ENCODE measurements around the gene TBC1D22A. TPM values are rescaled to one million over a fixed set of nuclear protein-coding genes. Genes with fewer than 3 reads are reported as not detected.

Gene TBC1D22A
- total and polyA plus RNA-seq, 2 donors (not counting 3 experiments of a cell fraction or from before 2014, with no cell fraction given) = 26.1 to 32.4 TPM

DNA sequence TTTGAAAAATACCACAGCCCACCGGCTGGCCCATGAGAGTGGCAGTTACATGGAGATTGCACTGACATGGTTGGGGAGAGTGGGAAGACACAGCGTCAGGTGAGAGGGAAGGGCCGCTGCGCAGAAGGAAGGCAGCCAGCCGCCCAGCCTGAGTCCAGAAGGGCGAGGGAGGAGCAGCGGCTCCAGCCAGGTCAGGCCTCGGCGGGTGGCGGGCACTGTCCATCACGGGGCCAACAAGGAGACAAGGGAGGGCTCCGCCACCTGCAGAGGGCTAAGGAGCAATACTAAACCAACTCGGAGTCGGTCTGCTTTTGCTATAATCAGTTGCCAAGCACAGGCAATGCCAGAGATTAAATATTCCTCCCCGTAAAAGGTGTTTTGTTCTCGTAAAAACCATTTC lies 384.5 kb downstream of the TBC1D22A start:
- DNase-seq (ENCODE audit: low read depth, low spot score) (no peak), FAIRE-seq (no peak)
- H2AFZ ChIP-seq (ENCODE audit: low read depth, low read length) = no peak overlapping the region
- intact Hi-C loops (cut with micrococcal nuclease) (no loop called here), dilution Hi-C loops (cut with MboI; ENCODE audit: extremely low pct_ligation_motif_present, low sequenced_read_pairs) (no loop called here)
- H3K4me3 ChIP-seq (replicated peaks in 1 of 3; ENCODE audit: insufficient read depth in 1 of 3, low read depth in 1 of 3, low read length in 3 of 3) = no peak overlapping the region
- H3K9me1 ChIP-seq (replicated peaks; ENCODE audit: control insufficient read depth, extremely low read depth, insufficient read depth, low read length) = no peaks in the 10 kb centered on the region
- H3K9me3 ChIP-seq (replicated peaks; ENCODE audit: control insufficient read depth, insufficient read depth, low read length) = no peaks in the 10 kb centered on the region
- no peak overlapping the region for H3K4me2 ChIP-seq (ENCODE audit: insufficient read depth, low read length)
- TF ChIP-seq, protein P1, sequence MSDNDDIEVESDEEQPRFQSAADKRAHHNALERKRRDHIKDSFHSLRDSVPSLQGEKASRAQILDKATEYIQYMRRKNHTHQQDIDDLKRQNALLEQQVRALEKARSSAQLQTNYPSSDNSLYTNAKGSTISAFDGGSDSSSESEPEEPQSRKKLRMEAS (IDR thresholded peaks at IDR 0.05; ENCODE audit: insufficient read depth, insufficient read length) = no peak
- TF ChIP-seq EZH2 (IDR thresholded peaks at IDR 0.05; ENCODE audit: borderline replicate concordance, low read depth, low read length, severe bottlenecking) (no peak), MYC (IDR thresholded peaks at IDR 0.05; ENCODE audit: low read depth, low read length) (no peak), POLR2A (IDR thresholded peaks at IDR 0.05; ENCODE audit: low read depth, low read length) (no peak)
- no peaks in the 10 kb centered on the region for H4K20me1 ChIP-seq (replicated peaks; ENCODE audit: control insufficient read depth, extremely low read depth, insufficient read depth, low read length)
- H3K27ac ChIP-seq (ENCODE audit: insufficient read depth, low read depth, low read length) = no peak overlapping the region
- ChIA-PET POLR2A (no interaction called here), CTCF (no interaction called here)
- H3K9ac ChIP-seq (replicated peaks; ENCODE audit: extremely low read depth, insufficient read depth, low read length) = no peak overlapping the region
- H3K79me2 ChIP-seq (ENCODE audit: control insufficient read depth, insufficient read depth, low read length) = no peaks in the 10 kb centered on the region
- H3K27me3 ChIP-seq (ENCODE audit: control insufficient read depth in 2 of 2, insufficient read depth in 2 of 2, low read length in 2 of 2) = no peaks in the 10 kb centered on the region
- peaks cover 6% of the 10 kb centered on the region for H3K4me1 ChIP-seq (ENCODE audit: control insufficient read depth, extremely low read depth, insufficient read depth, low read length)
- no TSS peak for BruUV-seq (replicated peaks)
- no peaks in the 10 kb centered on the region for H3K36me3 ChIP-seq (ENCODE audit: control insufficient read depth in 2 of 2, extremely low read depth in 1 of 2, insufficient read depth in 2 of 2, low read length in 2 of 2)

GRCh38 chr22:47147572-47147971 lies 385.1 kb downstream of the TBC1D22A start:
- no peak for DNase-seq (ENCODE audit: low read depth, low spot score)
- no peak overlapping the region for H3K27ac ChIP-seq (ENCODE audit: insufficient read depth, low read depth, low read length)
- no peaks in the 10 kb centered on the region for H3K36me3 ChIP-seq (ENCODE audit: control insufficient read depth in 2 of 2, extremely low read depth in 1 of 2, insufficient read depth in 2 of 2, low read length in 2 of 2)
- intact Hi-C loops (cut with micrococcal nuclease) (no loop called here), dilution Hi-C loops (cut with MboI; ENCODE audit: extremely low pct_ligation_motif_present, low sequenced_read_pairs) (no loop called here)
- no peaks in the 10 kb centered on the region for H3K79me2 ChIP-seq (ENCODE audit: control insufficient read depth, insufficient read depth, low read length)
- no peak overlapping the region for H3K4me2 ChIP-seq (ENCODE audit: insufficient read depth, low read length)
- H3K9me3 ChIP-seq (replicated peaks; ENCODE audit: control insufficient read depth, insufficient read depth, low read length) = no peaks in the 10 kb centered on the region
- H3K4me3 ChIP-seq (replicated peaks in 1 of 3; ENCODE audit: insufficient read depth in 1 of 3, low read depth in 1 of 3, low read length in 3 of 3) = no peak overlapping the region
- H2AFZ ChIP-seq (ENCODE audit: low read depth, low read length) = no peak overlapping the region
- H3K9ac ChIP-seq (replicated peaks; ENCODE audit: extremely low read depth, insufficient read depth, low read length) = no peak overlapping the region
- no peak for FAIRE-seq
- no TSS peak for BruUV-seq (replicated peaks)
- TF ChIP-seq POLR2A (IDR thresholded peaks at IDR 0.05; ENCODE audit: low read depth, low read length) = no peak
- TF ChIP-seq POLR2AphosphoS5 (IDR thresholded peaks at IDR 0.05; ENCODE audit: insufficient read depth, low read depth, low read length) = no peak
- TF ChIP-seq, protein P2, sequence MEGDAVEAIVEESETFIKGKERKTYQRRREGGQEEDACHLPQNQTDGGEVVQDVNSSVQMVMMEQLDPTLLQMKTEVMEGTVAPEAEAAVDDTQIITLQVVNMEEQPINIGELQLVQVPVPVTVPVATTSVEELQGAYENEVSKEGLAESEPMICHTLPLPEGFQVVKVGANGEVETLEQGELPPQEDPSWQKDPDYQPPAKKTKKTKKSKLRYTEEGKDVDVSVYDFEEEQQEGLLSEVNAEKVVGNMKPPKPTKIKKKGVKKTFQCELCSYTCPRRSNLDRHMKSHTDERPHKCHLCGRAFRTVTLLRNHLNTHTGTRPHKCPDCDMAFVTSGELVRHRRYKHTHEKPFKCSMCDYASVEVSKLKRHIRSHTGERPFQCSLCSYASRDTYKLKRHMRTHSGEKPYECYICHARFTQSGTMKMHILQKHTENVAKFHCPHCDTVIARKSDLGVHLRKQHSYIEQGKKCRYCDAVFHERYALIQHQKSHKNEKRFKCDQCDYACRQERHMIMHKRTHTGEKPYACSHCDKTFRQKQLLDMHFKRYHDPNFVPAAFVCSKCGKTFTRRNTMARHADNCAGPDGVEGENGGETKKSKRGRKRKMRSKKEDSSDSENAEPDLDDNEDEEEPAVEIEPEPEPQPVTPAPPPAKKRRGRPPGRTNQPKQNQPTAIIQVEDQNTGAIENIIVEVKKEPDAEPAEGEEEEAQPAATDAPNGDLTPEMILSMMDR (IDR thresholded peaks at IDR 0.05; ENCODE audit: extremely low read depth in 1 of 2, insufficient read depth in 1 of 2, low read depth in 1 of 2, low read length in 2 of 2) = no peak
- no peak for TF ChIP-seq EZH2 (IDR thresholded peaks at IDR 0.05; ENCODE audit: borderline replicate concordance, low read depth, low read length, severe bottlenecking)
- CTCF ChIA-PET = no interaction called here
- no peaks in the 10 kb centered on the region for H3K9me1 ChIP-seq (replicated peaks; ENCODE audit: control insufficient read depth, extremely low read depth, insufficient read depth, low read length)
- H4K20me1 ChIP-seq (replicated peaks; ENCODE audit: control insufficient read depth, extremely low read depth, insufficient read depth, low read length) = no peaks in the 10 kb centered on the region
- POLR2A ChIA-PET = no interaction called here
- no peaks in the 10 kb centered on the region for H3K27me3 ChIP-seq (ENCODE audit: control insufficient read depth in 2 of 2, insufficient read depth in 2 of 2, low read length in 2 of 2)
- peaks cover 6% of the 10 kb centered on the region for H3K4me1 ChIP-seq (ENCODE audit: control insufficient read depth, extremely low read depth, insufficient read depth, low read length)
